ENCODE results near the gene ALDH1A3.

ALDH1A3 gene

DNA sequence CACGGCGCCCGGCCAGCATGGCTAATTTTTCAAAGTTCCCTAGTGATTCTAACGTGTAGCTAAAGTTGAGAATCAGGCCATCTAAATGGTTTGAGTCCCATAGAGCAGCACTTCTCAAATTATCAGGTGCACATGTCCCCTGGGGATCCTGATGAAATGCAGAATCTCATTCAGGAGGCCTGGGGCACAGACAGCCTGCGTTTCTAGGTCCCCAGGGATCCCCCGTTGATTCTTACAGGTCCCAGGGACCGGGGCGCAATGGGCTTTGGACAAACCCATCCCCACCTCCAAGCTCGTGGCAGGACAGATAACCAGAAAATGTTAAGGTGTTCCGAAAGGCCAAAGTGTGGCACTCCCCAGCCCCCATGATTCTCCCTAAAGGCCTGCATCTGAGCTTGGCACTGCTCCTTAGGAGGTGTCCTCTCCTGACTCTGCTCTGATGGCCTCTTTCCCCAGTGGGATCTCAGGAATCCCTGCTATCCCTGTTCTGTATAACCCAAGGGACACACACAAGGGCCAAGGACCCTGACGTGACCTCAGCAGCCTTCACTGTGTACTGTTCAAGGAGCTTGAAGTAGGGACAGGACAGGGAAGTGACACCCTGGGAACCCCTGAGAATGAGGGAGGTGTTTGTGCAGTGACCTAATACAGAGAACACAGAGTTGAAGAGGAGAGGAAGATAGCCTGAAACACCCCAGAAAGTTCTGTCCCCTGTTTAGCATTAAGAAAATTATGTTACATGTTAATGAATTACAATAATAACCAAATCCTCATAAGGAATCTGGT is 47.5 kb downstream of the ALDH1A3 start:
- DNase-seq, result no peak

DNA sequence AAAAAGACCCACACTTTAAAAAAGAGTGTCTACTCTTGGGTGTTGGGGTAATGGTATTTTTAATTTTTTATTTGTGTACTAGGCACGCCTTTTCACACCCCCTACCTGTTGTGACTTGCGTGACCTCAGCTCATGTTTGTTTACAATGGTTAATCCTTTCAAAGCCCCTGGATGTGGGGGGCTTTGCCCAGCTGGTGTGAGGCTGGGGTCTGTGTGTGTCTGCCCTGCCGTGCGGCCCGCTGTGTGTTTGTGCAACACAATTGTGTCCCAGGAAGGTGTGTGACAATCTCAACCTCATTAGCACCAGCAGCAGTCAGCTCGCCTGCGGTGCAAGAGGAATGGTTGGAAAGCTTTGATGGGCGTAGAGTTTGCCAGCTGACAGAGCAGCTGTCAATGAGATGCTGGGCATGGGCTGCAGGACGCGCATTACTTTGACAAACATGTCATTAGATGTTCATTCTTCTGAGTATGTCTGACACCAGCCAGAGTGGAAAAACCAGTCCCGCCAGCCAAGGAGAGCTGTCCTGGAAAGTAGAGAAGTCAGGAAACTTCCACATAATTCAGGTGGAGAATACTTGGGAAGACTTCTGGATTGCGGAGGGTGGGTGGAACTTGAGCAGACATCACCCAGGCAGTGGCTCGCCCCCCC is 49.1 kb downstream of the ALDH1A3 start:
- no peak for DNase-seq

DNA sequence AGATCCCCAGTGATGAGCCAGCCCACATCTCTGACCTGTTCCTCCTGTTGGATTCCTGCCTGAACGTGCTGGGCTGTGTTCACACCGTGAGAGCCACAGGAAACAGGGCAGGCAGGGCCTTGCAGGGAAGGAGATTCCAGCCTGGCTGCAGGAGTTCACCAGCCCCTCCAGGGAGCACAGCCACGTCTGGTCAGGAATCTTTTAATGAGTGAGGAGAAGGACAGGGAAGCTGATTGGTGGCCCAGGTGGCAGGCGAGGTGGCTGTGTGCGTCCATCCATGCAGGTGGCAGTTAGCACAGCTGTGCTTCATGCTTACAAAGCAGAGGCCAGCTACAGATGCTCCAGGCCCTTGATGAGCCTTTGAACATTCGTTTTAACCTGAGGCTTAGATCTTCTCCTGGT is 50.0 kb downstream of the ALDH1A3 start:
- no peak for DNase-seq

DNA sequence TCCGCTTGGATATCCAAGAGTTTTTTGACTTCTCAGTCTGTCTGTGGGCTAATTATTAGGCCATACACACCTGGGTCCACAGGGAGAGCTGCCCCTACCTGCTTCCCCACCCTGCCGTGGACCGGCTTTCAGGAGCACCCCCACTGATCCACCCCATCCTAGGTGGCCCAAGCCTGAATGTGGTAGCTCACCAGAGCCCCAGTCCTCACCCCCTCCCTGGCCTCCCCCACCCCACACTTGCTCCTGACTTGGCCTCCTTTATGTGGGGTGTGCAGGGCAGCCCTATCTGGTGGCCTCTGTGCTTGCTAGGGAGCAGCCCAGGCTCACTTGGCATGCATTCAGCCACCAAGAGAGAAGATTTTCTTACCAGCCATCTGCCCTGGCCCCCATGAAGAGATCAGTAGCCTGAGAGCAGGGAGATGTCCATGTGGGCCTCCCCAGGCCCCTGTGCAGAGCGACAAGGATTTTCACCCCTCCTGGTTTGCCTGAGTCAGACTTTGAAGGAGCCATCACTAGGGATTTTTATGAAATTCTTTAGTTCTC is 50.7 kb downstream of the ALDH1A3 start:
- DNase-seq, result no peak

DNA sequence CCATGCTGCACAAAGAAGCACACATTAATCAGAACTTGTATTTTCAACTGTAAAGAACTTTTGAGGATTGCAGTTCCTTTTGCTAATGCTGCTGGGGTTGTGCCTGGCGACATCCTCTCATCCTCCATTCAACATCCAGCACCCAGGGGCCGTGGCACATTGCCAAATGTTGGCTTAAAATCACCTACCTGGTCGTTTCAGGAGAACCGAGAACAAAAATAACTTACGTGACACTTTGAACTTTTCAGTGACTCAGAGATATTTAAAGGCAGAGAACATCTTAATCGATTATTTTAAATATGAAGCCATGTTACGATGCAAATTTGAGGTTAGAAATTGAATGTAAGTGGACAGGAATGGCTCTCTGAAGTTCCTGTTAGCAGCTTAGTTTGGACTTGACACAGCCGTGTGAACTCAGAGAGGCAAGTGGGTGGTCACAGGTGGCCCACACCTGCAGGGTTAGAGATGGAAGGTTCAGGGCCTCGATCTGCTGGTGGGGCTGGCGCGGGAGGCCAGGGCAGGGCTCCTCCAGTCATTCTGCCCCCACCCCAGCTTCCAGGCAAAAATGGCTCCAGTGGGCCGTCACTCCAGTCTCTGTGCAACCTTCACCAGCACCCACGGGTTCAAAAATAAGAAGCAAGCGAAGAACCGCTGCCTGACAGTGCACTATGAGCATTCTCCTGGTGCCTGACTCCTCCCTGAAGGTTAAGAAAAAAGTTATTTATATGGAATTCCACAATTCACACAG is 51.7 kb downstream of the ALDH1A3 start:
- no peak for DNase-seq

DNA sequence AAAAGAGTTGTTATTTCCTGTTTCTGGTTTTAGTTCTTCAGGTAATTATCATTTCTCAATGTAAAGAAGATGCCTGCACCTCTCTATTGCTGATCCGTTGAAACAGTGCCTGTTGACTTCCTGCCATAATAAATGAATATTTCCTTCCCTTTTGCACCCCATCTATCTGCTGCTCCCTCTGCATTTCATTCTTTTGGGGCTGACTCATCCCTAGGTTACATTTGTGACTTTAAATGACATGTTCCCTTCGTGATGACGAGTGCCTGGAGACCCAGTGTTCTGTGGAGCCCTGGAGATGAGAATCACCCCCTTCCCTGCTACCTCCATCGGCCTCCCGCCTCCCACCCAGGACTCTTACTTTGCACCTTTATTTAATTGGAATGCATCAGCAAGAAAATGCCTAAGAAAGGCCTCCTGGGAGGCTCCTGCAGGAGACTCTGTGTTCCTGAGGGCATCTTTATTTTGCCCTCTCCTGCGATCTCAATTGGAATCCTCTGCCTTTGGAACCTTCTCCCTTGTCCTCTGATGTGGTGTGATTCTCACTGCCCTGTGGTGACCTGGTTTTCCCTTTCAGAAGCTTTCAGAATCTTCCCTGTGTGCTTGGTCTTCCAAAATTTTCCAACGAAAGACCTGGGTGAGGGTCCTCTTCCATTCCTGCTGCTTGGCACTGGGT is 53.2 kb downstream of the ALDH1A3 start:
- DNase-seq, result no peak

DNA sequence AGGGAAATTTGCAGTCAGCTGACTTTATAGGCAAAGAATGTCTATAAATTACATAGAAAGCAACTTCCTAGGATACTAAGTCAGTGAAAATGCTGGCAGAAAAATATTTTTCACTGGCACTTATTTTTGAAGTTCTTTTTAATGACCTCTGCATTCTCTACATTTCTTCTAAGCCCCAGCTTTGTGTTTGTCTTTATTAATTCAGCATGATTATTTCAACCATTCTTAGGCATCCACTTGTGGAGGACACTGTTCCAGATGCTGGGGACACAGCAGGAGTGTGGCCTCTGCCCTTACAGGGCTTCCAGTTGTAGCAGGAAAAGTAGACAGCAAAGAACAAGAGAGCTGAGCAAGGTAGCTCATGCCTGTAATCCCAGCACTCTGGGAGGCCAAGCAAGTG is 54.5 kb downstream of the ALDH1A3 start:
- no peak for DNase-seq

DNA sequence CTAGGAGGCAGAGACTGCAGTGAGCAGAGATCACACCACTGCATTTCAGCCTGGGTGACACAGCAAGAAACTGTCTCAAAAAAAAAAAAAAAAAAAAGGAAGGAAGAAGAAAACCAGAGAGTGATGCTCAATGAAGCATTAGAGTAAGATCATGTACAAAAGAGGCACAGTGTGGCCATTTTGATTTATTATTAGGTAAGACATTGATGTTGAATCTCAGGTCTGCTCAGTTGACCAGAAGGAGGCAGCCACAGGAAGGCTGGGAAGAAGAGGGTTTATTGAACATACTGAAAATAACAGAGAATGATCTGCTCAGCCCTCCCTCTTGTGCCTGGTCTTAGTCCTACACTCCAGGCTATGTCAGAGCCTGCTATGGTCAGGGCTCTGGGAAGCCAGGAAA is 55.1 kb downstream of the ALDH1A3 start:
- DNase-seq, result no peak

DNA sequence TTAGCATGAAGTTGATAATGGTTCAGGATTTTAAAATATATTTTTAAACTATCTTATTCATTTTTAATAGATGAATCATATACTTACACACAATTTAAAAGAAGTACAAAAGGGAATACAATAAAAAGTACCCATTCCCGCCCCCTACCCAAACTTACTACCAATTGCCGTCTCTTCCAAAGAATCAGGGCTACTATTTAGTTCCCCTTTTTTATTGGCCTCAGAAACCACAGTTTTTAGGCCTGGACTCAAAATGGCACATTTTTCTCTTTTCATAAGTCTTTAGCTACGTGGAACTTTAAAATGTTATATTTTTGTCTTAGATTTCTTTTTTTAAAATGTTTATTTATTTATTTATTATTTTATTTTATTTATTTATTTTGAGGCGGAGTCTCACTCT is 57.5 kb downstream of the ALDH1A3 start:
- DNase-seq, result no peak

DNA sequence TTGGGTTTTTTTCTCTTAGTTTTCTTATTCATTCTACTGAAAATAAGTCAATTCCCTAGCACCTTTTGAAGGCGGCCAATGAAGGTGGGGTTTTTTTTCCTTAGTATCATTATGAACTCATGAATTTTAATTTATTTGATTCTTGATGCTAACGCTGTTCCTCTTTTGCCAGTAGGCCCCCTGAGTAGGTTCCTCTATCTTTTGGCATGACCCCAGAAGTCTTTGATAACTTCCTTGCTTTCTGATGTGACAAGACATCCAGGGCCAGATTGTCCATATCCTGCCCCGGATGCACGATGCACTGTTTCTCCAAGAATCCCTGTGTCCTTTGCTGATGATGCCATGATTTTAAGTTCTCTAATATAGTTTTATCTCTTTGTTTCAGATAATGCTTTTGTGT is 60.2 kb downstream of the ALDH1A3 start:
- DNase-seq, result no peak

DNA sequence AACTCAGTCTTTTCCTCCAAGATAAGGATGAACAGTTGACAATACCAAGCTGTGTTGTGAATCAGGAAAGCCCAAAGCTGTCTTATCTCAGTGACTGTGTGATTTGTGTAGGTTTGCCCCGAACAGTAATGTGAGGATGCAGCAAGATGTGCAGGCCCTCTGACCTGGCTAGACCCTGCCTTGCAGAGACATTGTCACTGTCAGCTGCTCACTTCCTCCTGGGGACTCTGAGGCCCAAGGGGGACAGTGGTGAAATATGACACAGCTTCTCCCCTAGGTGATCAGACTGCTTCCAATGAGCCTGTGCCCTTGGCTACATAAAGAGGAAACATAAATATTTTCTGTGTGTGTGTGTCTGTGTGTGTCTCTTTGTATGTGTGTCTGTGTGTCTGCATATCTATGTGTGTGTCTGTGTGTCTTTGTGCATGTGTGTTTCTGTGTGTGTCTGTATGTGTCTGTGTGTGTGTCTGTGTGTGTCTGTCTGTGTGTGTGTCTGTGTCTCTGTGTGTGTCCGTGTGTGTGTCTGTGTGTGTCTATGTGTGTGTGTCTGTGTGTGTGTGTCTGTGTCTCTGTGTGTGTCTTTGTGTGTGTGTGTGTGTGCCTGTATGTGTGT is 61.2 kb downstream of the ALDH1A3 start:
- DNase-seq, result no peak

DNA sequence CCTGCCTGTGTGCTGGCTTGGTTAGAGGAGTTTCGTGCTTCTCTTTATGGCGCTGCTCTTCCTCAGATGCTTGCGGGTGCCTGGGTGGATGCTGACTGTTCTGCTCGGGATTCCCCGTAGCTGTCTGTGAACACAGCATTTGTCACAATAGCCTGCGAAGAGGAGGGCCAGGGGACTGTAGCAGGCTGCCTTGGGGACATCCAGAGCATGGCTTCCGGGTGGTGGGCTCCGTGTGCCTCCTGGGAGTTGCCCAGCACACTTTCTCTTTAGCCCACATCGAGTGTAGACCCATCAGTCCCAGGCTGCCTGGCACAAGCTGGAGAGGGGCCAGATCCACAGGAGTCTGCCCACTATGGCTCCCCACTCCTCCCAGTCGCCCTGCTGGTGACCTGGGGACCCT is 61.9 kb downstream of the ALDH1A3 start:
- DNase-seq, result no peak

DNA sequence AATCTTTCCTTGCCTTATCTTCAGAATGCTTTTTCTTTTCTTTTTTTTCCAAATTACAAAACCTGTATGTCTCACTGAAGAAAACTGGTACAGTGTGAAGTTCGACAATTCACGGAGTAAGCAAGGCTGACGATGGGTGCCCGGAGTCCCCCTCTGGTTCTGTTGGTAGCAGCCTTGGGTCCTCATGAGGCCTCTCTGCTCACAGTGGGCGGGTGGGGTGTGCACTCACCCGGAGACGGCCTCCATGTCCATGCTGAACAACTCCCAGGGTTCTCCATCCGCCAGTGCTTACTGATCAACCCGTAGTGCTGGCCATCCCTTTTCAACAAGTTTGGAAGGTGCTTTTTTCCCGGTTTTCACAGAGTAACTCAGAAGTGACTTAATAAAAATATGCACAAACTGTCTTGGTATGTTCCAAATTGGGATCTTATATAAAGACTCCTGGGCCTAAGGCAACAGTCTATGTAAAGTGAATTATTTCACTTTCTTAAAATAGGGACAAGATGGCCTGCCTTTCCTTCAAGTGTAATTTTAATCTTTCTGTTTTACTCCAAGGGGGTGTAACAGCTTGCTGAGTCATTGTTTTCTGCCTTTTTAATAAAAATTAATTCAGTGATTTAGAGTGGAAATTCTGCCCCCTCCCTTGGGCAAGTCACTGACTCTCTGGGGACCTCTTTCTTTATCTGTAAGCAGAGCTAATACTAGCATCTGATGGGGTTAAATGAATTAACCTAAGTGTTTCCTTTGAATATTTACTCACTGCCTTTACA is 63.2 kb downstream of the ALDH1A3 start:
- DNase-seq, result no peak

DNA sequence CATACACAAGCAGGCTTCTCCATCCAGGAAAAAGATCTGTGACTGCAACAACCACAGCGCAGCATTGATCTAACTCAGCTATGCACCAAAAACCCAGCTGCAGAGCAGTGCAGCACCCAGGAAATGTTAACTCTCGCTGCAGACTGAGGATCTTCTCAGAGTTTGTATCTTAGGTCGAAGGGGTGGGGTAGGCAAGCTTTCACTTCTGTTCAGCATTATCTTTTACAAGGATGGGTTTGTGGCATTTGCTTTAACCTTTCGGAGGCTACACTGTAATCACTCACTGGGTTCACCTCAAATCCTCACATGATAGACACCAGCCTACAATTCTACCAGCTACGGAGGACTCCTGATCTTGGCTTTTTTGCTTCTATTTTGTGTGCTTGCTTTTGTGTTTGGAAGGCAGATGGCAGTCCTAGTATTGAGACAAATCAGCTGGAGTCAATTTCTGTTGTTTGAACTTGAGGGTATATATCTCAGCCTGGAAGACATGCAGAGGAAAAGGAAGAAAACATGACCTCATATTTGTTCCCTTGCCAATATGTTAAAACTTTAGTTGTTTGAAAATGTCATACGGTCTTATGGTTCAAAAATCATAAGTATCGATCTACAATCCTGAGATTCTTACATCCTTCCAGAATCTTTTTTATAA is 64.7 kb downstream of the ALDH1A3 start:
- DNase-seq, result no peak

DNA sequence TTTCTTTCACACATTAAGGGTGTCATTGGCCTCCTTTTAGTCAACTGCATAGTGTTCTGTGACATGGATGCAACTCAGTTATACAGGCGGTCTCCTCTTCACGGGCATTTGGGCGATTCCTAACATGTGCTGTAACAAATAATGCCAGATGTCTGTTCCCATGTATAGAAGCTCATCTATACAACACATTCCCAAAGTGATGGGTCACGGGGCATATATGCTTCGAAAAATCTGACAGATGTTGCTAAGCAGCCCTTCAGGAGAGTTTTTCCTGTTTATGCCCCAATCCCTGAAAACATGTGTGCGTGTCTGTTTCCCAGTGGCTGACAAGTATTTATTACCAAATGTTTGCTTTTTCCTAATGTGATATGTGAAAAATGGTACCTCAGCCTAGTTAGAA is 65.4 kb downstream of the ALDH1A3 start:
- DNase-seq, result no peak

DNA sequence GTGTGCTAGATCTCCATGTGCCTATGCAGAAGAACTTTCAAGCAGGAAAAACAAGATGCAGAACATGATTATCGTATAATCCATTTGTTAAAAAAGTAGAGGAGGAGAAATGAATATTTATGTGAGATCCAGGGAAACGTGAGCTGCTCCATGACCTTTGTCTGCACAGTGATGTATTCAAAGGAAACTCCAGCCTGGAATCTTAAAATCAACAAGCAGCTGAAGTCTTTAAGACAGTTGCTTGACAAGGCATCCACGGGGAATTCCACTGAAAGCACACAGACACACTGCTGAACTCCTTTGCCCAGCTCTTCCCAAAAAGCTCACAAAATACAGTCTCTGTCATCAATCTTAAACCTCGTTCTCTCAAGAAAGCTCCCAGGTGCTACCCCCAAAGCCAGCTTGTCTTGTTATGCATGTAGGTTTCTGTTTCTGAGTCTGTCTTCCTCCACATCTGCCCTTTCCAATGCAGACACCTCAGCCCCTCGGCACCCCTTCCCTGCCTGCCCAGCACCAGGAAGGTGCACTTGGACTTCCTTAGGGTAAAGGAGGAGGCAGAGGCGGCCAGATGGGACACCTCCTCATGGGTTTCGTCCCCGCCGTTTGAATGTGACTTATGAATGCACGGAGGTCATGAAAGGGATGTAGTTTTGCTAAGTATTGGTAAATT is 68.3 kb downstream of the ALDH1A3 start:
- DNase-seq, result no peak

DNA sequence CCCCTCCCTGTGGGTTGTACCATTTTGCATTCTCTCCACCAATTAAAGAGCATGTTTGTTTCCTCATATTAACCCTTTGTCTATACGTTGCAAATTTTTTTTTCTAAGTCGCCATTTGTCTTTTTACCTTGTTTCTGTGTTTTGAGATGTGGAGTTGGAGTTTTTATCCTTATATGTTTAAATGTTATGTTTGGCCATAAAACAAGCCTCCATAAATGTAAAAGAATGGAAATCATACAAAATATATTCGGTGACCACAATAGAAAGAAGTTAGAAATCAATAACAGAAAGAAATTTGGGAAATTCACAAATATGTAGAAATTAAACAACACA is 68.8 kb downstream of the ALDH1A3 start:
- no peak for DNase-seq

DNA sequence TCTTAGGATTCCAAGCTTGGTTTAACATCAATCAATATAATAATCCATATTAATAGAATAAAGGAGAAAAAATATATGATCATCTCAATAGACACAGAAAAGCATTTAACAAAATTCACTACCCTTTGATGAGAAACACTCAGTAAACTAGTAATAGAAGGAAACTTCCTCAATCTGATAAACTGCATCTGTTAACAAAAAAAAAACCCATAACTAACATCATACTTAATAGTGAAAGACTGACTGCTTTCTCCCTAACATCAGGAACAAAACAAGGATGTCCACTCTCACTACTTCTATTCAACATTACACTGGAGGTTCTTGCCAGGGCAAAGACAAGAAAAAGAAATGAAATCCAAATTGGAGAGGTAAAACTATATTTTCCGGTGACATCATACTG is 70.1 kb downstream of the ALDH1A3 start:
- no peak for DNase-seq

DNA sequence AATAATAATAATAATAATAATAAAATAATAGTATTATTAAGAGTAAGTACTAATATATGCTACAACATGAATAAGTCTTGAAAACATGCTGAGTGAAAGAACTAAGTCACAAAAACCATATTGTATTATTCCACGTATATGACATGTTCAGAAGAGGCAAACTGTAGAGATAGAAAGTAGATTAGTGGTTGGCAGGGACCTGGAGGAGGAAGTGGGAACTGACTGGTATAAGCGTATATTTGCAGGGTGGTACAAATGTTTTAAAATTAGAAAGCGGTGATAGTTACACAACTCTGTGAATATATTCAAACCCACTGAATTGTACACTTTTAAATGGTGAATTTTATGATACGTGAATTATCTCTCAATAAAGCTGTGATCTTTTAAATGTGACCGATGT is 72.3 kb downstream of the ALDH1A3 start:
- no peak for DNase-seq

DNA sequence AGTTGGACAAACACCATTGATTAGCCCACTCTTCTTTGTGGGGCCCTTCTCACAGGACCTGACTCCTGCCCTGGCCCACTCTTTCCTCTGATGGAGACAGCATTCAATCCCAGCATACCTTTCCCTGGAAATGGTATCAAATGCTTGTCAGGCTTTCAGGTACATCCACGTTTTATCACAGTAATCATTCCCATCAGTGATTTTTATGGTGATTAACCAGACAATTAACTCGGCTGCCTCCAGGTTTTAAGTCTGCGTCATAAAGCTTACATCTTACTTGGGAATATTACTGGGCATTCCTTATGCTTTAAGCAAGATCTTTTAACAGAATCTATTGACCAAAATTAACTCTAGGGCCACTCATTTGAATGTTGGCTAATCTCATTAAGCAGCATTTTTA is 72.9 kb downstream of the ALDH1A3 start:
- DNase-seq, result no peak
